NB4 (cell line): ENCODE measurements around the gene FBLN7.

Experiments
- MYC ChIP-seq: IDR thresholded peaks from 2 replicates; pipeline ENCODE4 v1.6.1; 2011; ENCODE audit warnings: low read depth, low read length
- POLR2A ChIP-seq: IDR thresholded peaks from 2 replicates; pipeline ENCODE4 v1.6.1; 2011; ENCODE audit warnings: mild to moderate bottlenecking; ENCODE audit not compliant: insufficient read length; ENCODE audit errors: extremely low read depth
- TF ChIP-seq, protein P1 (sequence below): IDR thresholded peaks from one replicate; pipeline ENCODE4 v1.5.1; 2012; ENCODE audit warnings: low read depth, low read length
- TF ChIP-seq, protein P2 (sequence below): IDR thresholded peaks from 2 replicates; pipeline ENCODE4 v1.6.1; 2011; ENCODE audit warnings: low read depth, low read length

DNA sequence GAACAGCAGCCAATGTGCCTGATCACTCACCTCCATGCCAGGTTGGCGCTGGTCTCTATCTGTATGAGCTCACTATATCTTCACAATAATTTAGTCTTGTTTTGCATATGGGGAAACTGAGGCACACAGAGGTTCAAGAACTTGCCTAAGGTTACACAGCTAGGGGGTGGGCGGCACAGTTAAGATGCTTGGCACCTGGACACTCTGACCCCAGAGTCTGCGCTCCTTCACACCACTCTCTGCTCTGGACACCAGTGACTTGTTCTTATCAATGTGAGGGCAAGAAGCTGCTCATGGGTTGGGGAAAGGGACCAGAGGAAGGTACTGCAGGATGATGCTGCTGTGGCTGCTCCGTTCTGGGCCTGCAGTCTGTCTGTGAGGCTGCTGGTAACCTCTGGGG lies 27.1 kb downstream of the FBLN7 start:
- TF ChIP-seq, protein P1, sequence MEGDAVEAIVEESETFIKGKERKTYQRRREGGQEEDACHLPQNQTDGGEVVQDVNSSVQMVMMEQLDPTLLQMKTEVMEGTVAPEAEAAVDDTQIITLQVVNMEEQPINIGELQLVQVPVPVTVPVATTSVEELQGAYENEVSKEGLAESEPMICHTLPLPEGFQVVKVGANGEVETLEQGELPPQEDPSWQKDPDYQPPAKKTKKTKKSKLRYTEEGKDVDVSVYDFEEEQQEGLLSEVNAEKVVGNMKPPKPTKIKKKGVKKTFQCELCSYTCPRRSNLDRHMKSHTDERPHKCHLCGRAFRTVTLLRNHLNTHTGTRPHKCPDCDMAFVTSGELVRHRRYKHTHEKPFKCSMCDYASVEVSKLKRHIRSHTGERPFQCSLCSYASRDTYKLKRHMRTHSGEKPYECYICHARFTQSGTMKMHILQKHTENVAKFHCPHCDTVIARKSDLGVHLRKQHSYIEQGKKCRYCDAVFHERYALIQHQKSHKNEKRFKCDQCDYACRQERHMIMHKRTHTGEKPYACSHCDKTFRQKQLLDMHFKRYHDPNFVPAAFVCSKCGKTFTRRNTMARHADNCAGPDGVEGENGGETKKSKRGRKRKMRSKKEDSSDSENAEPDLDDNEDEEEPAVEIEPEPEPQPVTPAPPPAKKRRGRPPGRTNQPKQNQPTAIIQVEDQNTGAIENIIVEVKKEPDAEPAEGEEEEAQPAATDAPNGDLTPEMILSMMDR = no peak
- TF ChIP-seq POLR2A (no peak), MYC (no peak)
- TF ChIP-seq, protein P2, sequence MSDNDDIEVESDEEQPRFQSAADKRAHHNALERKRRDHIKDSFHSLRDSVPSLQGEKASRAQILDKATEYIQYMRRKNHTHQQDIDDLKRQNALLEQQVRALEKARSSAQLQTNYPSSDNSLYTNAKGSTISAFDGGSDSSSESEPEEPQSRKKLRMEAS = no peak
